DND-41 (cell line): Measurements from ENCODE around the gene FAM53B.

Source experiments
- ATAC-seq: fragments of 200-7000 bp; cut with Tn5 transposase; 3 replicates; pipeline ENCODE4 v1.9.1; 2021; ENCODE audit warnings: low read depth; ENCODE audit not compliant: insufficient read depth
- DNase-seq: peaks from one replicate; pipeline ENCODE4 v3.0.0-alpha.2; 2020
- H2AFZ ChIP-seq: 2 replicates; pipeline ENCODE4 v1.6.0; 2012; ENCODE audit warnings: low read depth, low read length
- H3K27ac ChIP-seq: 2 replicates; pipeline ENCODE4 v1.5.1; 2012; ENCODE audit warnings: low read length, inconsistent platforms
- H3K27me3 ChIP-seq: fragments of 200-600 bp; sonication (generic); 2 replicates; pipeline ENCODE4 v1.6.0; 2012; ENCODE audit warnings: low read length, mild to moderate bottlenecking, inconsistent platforms; ENCODE audit not compliant: insufficient read depth, poor library complexity
- H3K36me3 ChIP-seq: 2 replicates; pipeline ENCODE4 v1.5.1; 2012; ENCODE audit warnings: low read length, inconsistent platforms; ENCODE audit not compliant: insufficient read depth
- H3K4me1 ChIP-seq: 2 replicates; pipeline ENCODE4 v1.5.1; 2012; ENCODE audit warnings: mild to moderate bottlenecking, low read length; ENCODE audit not compliant: insufficient read depth
- H3K4me2 ChIP-seq: 2 replicates; pipeline ENCODE4 v1.6.0; 2012; ENCODE audit warnings: mild to moderate bottlenecking, moderate library complexity, low read length, inconsistent platforms; ENCODE audit not compliant: insufficient read depth
- H3K4me3 ChIP-seq, 2 experiments: fragments of 200-600 bp in 1 of 2; shearing (Covaris generic) in 1 of 2; 2 replicates each; pipeline ENCODE4 v1.5.1; 2012 to 2016; ENCODE audit warnings: inconsistent platforms in 2 of 2, low read length in 2 of 2, mild to moderate bottlenecking in 2 of 2, low read depth in 1 of 2, moderate library complexity in 1 of 2
- H3K79me2 ChIP-seq: 2 replicates; pipeline ENCODE4 v1.6.0; 2012; ENCODE audit warnings: low read length, inconsistent platforms; ENCODE audit not compliant: insufficient read depth
- H3K9ac ChIP-seq: 2 replicates; pipeline ENCODE4 v1.6.0; 2012; ENCODE audit warnings: low read depth, mild to moderate bottlenecking, inconsistent platforms, low read length, moderate library complexity
- H3K9me3 ChIP-seq: 2 replicates; pipeline ENCODE4 v1.5.1; 2012; ENCODE audit warnings: low read length, moderate library complexity, mild to moderate bottlenecking, inconsistent platforms; ENCODE audit not compliant: insufficient read depth, severe bottlenecking
- H4K20me1 ChIP-seq: 2 replicates; pipeline ENCODE4 v1.6.0; 2012; ENCODE audit warnings: low read length; ENCODE audit not compliant: insufficient read depth
- CTCF ChIP-seq: IDR thresholded peaks from 2 replicates; pipeline ENCODE4 v1.5.1; 2012; ENCODE audit warnings: borderline replicate concordance, low read length, moderate library complexity, mild to moderate bottlenecking; ENCODE audit not compliant: poor library complexity, severe bottlenecking; ENCODE audit errors: extremely low read depth
- EZH2 ChIP-seq: IDR thresholded peaks from 3 replicates; pipeline ENCODE4 v1.6.1; 2012; ENCODE audit warnings: borderline replicate concordance, low read depth, mild to moderate bottlenecking, moderate library complexity, low read length, inconsistent platforms; ENCODE audit not compliant: severe bottlenecking

Gene FAM53B

GRCh38 chr10:124699471-124700292, 44.5 kb downstream of the FAM53B start:
- TF ChIP-seq CTCF (no peak), EZH2 (no peak)
- ATAC-seq (no peak), DNase-seq (no peak)
- no peak overlapping the region for H3K4me2 ChIP-seq
- peak overlapping the region; percentile 49 for H3K27ac ChIP-seq
- H3K9ac ChIP-seq: no peak overlapping the region
- no peak overlapping the region for H3K4me3 ChIP-seq
- H3K9me3 ChIP-seq: no peaks in the 10 kb centered on the region
- H2AFZ ChIP-seq: no peak overlapping the region
- H4K20me1 ChIP-seq: peaks cover 81% of the 10 kb centered on the region
- H3K4me1 ChIP-seq: no peaks in the 10 kb centered on the region
- no peaks in the 10 kb centered on the region for H3K27me3 ChIP-seq
- peaks cover 100% of the 10 kb centered on the region for H3K36me3 ChIP-seq
- H3K79me2 ChIP-seq: peaks cover 100% of the 10 kb centered on the region

GRCh38 chr10:124698545-124699469, 45.4 kb downstream of the FAM53B start:
- no peak for DNase-seq

GRCh38 chr10:124697837-124698544, 46.2 kb downstream of the FAM53B start:
- peak; percentile 16; the same call in 1 of the 3 replicates for ATAC-seq
- H3K4me3 ChIP-seq: no peak overlapping the region

More at GRCh38 chr10:124698545-124699469, 45.4 kb downstream of the FAM53B start:
- no peak for ATAC-seq
- H3K4me3 ChIP-seq: no peak overlapping the region
- peaks cover 81% of the 10 kb centered on the region for H4K20me1 ChIP-seq
- H3K4me2 ChIP-seq: no peak overlapping the region
- H3K27me3 ChIP-seq: no peaks in the 10 kb centered on the region
- H3K9me3 ChIP-seq: no peaks in the 10 kb centered on the region
- TF ChIP-seq EZH2 (no peak), CTCF (no peak)
- peak overlapping the region; percentile 49 for H3K27ac ChIP-seq
- H3K9ac ChIP-seq: no peak overlapping the region
- H3K36me3 ChIP-seq: peaks cover 100% of the 10 kb centered on the region
- H2AFZ ChIP-seq: no peak overlapping the region
- H3K4me1 ChIP-seq: no peaks in the 10 kb centered on the region; the same call in 1 of the 2 replicates
- peaks cover 100% of the 10 kb centered on the region for H3K79me2 ChIP-seq

More at GRCh38 chr10:124697837-124698544, 46.2 kb downstream of the FAM53B start:
- Histone ChIP-seq H3K9ac (no peak overlapping the region), H3K9me3 (no peaks in the 10 kb centered on the region), H4K20me1 (peaks cover 77% of the 10 kb centered on the region), H3K27ac (peak overlapping the region; percentile 46), H3K36me3 (peaks cover 100% of the 10 kb centered on the region), H2AFZ (no peak overlapping the region), H3K4me1 (no peaks in the 10 kb centered on the region; the same call in 1 of the 2 replicates), H3K27me3 (no peaks in the 10 kb centered on the region), H3K79me2 (peaks cover 98% of the 10 kb centered on the region), H3K4me2 (no peak overlapping the region)
- TF ChIP-seq EZH2: no peak
- no peak for TF ChIP-seq CTCF
- no peak for DNase-seq
